ENCODE data around the gene ACADSB.

- TF ChIP-seq, protein P1, sequence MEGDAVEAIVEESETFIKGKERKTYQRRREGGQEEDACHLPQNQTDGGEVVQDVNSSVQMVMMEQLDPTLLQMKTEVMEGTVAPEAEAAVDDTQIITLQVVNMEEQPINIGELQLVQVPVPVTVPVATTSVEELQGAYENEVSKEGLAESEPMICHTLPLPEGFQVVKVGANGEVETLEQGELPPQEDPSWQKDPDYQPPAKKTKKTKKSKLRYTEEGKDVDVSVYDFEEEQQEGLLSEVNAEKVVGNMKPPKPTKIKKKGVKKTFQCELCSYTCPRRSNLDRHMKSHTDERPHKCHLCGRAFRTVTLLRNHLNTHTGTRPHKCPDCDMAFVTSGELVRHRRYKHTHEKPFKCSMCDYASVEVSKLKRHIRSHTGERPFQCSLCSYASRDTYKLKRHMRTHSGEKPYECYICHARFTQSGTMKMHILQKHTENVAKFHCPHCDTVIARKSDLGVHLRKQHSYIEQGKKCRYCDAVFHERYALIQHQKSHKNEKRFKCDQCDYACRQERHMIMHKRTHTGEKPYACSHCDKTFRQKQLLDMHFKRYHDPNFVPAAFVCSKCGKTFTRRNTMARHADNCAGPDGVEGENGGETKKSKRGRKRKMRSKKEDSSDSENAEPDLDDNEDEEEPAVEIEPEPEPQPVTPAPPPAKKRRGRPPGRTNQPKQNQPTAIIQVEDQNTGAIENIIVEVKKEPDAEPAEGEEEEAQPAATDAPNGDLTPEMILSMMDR (IDR thresholded peaks at IDR 0.05 in 8 of 11, conservative IDR thresholded peaks at IDR 0.05 in 3 of 11) = peak in 3 of 11 experiments; percentile 10 to 36 (median 16)
- TF ChIP-seq POLR2A (IDR thresholded peaks at IDR 0.05) (no peak), POLR2AphosphoS5 (IDR thresholded peaks at IDR 0.05) (no peak)
Observed at GRCh38 chr10:122981066-122981464, 27.7 kb upstream of the ACADSB start.

Data from spleen (tissue), 7 donors.